Stimulated activated memory B cell treated with anti-CD40 and anti-IgM and Interleukin-4, amounts not matched to agents 10 μg/mL and 1 μg/mL and 100 μg/mL, for 72 hours (primary cell): ENCODE measurements around the gene PRKG1.

Source experiments
- ATAC-seq: fragments of 150-1000 bp; cut with Tn5 transposase; 2 replicates; pipeline ENCODE4 v1.10.0; 2021
- H3K27ac Mint-ChIP-seq: one replicate; pipeline ENCODE4 v1.8.0; 2022; ENCODE audit warnings: mild to moderate bottlenecking, mixed read lengths
- H3K27me3 Mint-ChIP-seq: one replicate; pipeline ENCODE4 v1.8.0; 2022; ENCODE audit warnings: mixed read lengths
- H3K36me3 Mint-ChIP-seq: one replicate; pipeline ENCODE4 v1.8.0; 2022; ENCODE audit warnings: mixed read lengths
- H3K4me1 Mint-ChIP-seq: one replicate; pipeline ENCODE4 v1.8.0; 2022; ENCODE audit warnings: mixed read lengths
- H3K4me3 Mint-ChIP-seq: one replicate; pipeline ENCODE4 v1.8.0; 2022; ENCODE audit warnings: mild to moderate bottlenecking, moderate library complexity, mixed read lengths
- H3K9me3 Mint-ChIP-seq: one replicate; pipeline ENCODE4 v1.8.0; 2022; ENCODE audit warnings: mixed read lengths

PRKG1 gene

GRCh38 chr10:51087114-51087513 lies 12.8 kb downstream of the PRKG1 start:
- no peak overlapping the region for H3K4me3 Mint-ChIP-seq
- no peak overlapping the region for H3K27ac Mint-ChIP-seq
- no peaks in the 10 kb centered on the region for H3K36me3 Mint-ChIP-seq
- H3K27me3 Mint-ChIP-seq: no peaks in the 10 kb centered on the region
- H3K9me3 Mint-ChIP-seq: no peaks in the 10 kb centered on the region
- ATAC-seq: no peak
- no peaks in the 10 kb centered on the region for H3K4me1 Mint-ChIP-seq

GRCh38 chr10:51090190-51090589 lies 15.9 kb downstream of the PRKG1 start:
- Mint-ChIP-seq H3K36me3 (no peaks in the 10 kb centered on the region), H3K27ac (no peak overlapping the region), H3K4me1 (no peaks in the 10 kb centered on the region), H3K9me3 (no peaks in the 10 kb centered on the region), H3K27me3 (no peaks in the 10 kb centered on the region), H3K4me3 (no peak overlapping the region)
- ATAC-seq: no peak

- H3K9me3 Mint-ChIP-seq: no peaks in the 10 kb centered on the region
- no peaks in the 10 kb centered on the region for H3K4me1 Mint-ChIP-seq
- no peak overlapping the region for H3K27ac Mint-ChIP-seq
- H3K27me3 Mint-ChIP-seq: no peaks in the 10 kb centered on the region
- no peaks in the 10 kb centered on the region for H3K36me3 Mint-ChIP-seq
- no peak for ATAC-seq
- no peak overlapping the region for H3K4me3 Mint-ChIP-seq
Observed at GRCh38 chr10:51092402-51092801, 18.1 kb downstream of the PRKG1 start.

- H3K9me3 Mint-ChIP-seq: no peaks in the 10 kb centered on the region
- no peaks in the 10 kb centered on the region for H3K27me3 Mint-ChIP-seq
- H3K27ac Mint-ChIP-seq: no peak overlapping the region
- H3K4me1 Mint-ChIP-seq: no peaks in the 10 kb centered on the region
- ATAC-seq: no peak
- H3K36me3 Mint-ChIP-seq: no peaks in the 10 kb centered on the region
- no peak overlapping the region for H3K4me3 Mint-ChIP-seq
Observed at GRCh38 chr10:51095444-51095843, 21.2 kb downstream of the PRKG1 start.

- H3K9me3 Mint-ChIP-seq: peaks cover under 1% of the 10 kb centered on the region
- no peaks in the 10 kb centered on the region for H3K36me3 Mint-ChIP-seq
- no peak overlapping the region for H3K27ac Mint-ChIP-seq
- no peak overlapping the region for H3K4me3 Mint-ChIP-seq
- no peaks in the 10 kb centered on the region for H3K4me1 Mint-ChIP-seq
- no peaks in the 10 kb centered on the region for H3K27me3 Mint-ChIP-seq
- ATAC-seq: no peak
Observed at GRCh38 chr10:51097546-51097945, 23.3 kb downstream of the PRKG1 start.

- no peaks in the 10 kb centered on the region for H3K27me3 Mint-ChIP-seq
- H3K4me3 Mint-ChIP-seq: no peak overlapping the region
- H3K27ac Mint-ChIP-seq: no peak overlapping the region
- H3K9me3 Mint-ChIP-seq: peaks cover 3% of the 10 kb centered on the region
- no peak for ATAC-seq
- H3K36me3 Mint-ChIP-seq: no peaks in the 10 kb centered on the region
- H3K4me1 Mint-ChIP-seq: no peaks in the 10 kb centered on the region
Observed at GRCh38 chr10:51100221-51100620, 25.9 kb downstream of the PRKG1 start.

GRCh38 chr10:51103554-51104217 lies 29.4 kb downstream of the PRKG1 start:
- Mint-ChIP-seq H3K9me3 (peaks cover 3% of the 10 kb centered on the region), H3K4me3 (no peak overlapping the region), H3K27me3 (no peaks in the 10 kb centered on the region), H3K27ac (no peak overlapping the region), H3K36me3 (no peaks in the 10 kb centered on the region), H3K4me1 (no peaks in the 10 kb centered on the region)
- ATAC-seq: no peak

- Mint-ChIP-seq H3K9me3 (peaks cover 3% of the 10 kb centered on the region), H3K27ac (no peak overlapping the region), H3K4me1 (no peaks in the 10 kb centered on the region), H3K36me3 (no peaks in the 10 kb centered on the region), H3K27me3 (no peaks in the 10 kb centered on the region), H3K4me3 (no peak overlapping the region)
- no peak for ATAC-seq
Observed at GRCh38 chr10:51106311-51106945, 32.1 kb downstream of the PRKG1 start.

- no peak for ATAC-seq
- no peaks in the 10 kb centered on the region for H3K27me3 Mint-ChIP-seq
- no peaks in the 10 kb centered on the region for H3K9me3 Mint-ChIP-seq
- H3K4me1 Mint-ChIP-seq: no peaks in the 10 kb centered on the region
- no peaks in the 10 kb centered on the region for H3K36me3 Mint-ChIP-seq
- no peak overlapping the region for H3K4me3 Mint-ChIP-seq
- no peak overlapping the region for H3K27ac Mint-ChIP-seq
Observed at GRCh38 chr10:51108406-51108805, 34.1 kb downstream of the PRKG1 start.

GRCh38 chr10:51109801-51110533 lies 35.7 kb downstream of the PRKG1 start:
- H3K4me1 Mint-ChIP-seq: no peaks in the 10 kb centered on the region
- no peaks in the 10 kb centered on the region for H3K9me3 Mint-ChIP-seq
- H3K36me3 Mint-ChIP-seq: no peaks in the 10 kb centered on the region
- no peak overlapping the region for H3K4me3 Mint-ChIP-seq
- ATAC-seq: no peak
- H3K27me3 Mint-ChIP-seq: no peaks in the 10 kb centered on the region
- no peak overlapping the region for H3K27ac Mint-ChIP-seq

GRCh38 chr10:51112013-51112412 lies 37.7 kb downstream of the PRKG1 start:
- peaks cover 3% of the 10 kb centered on the region for H3K9me3 Mint-ChIP-seq
- H3K4me1 Mint-ChIP-seq: no peaks in the 10 kb centered on the region
- no peaks in the 10 kb centered on the region for H3K27me3 Mint-ChIP-seq
- ATAC-seq: no peak
- no peaks in the 10 kb centered on the region for H3K36me3 Mint-ChIP-seq
- H3K27ac Mint-ChIP-seq: no peak overlapping the region
- H3K4me3 Mint-ChIP-seq: no peak overlapping the region

GRCh38 chr10:51113007-51113406 lies 38.7 kb downstream of the PRKG1 start:
- no peaks in the 10 kb centered on the region for H3K27me3 Mint-ChIP-seq
- peaks cover 3% of the 10 kb centered on the region for H3K9me3 Mint-ChIP-seq
- ATAC-seq: no peak
- no peaks in the 10 kb centered on the region for H3K36me3 Mint-ChIP-seq
- H3K4me3 Mint-ChIP-seq: no peak overlapping the region
- no peaks in the 10 kb centered on the region for H3K4me1 Mint-ChIP-seq
- no peak overlapping the region for H3K27ac Mint-ChIP-seq

GRCh38 chr10:51117053-51117660 lies 42.9 kb downstream of the PRKG1 start:
- no peak for ATAC-seq
- Mint-ChIP-seq H3K36me3 (no peaks in the 10 kb centered on the region), H3K9me3 (peaks cover 3% of the 10 kb centered on the region), H3K4me1 (no peaks in the 10 kb centered on the region), H3K27me3 (no peaks in the 10 kb centered on the region), H3K27ac (no peak overlapping the region), H3K4me3 (no peak overlapping the region)

GRCh38 chr10:51117794-51118193 lies 43.5 kb downstream of the PRKG1 start:
- H3K4me3 Mint-ChIP-seq: no peak overlapping the region
- H3K9me3 Mint-ChIP-seq: peaks cover 3% of the 10 kb centered on the region
- ATAC-seq: no peak
- no peaks in the 10 kb centered on the region for H3K36me3 Mint-ChIP-seq
- no peaks in the 10 kb centered on the region for H3K4me1 Mint-ChIP-seq
- H3K27me3 Mint-ChIP-seq: no peaks in the 10 kb centered on the region
- no peak overlapping the region for H3K27ac Mint-ChIP-seq

- no peaks in the 10 kb centered on the region for H3K4me1 Mint-ChIP-seq
- H3K36me3 Mint-ChIP-seq: no peaks in the 10 kb centered on the region
- H3K4me3 Mint-ChIP-seq: no peak overlapping the region
- peaks cover 3% of the 10 kb centered on the region for H3K9me3 Mint-ChIP-seq
- ATAC-seq: no peak
- H3K27me3 Mint-ChIP-seq: no peaks in the 10 kb centered on the region
- no peak overlapping the region for H3K27ac Mint-ChIP-seq
Observed at GRCh38 chr10:51119441-51119840, 45.2 kb downstream of the PRKG1 start.
